HG03064 (cell line): ENCODE data around the gene AK8.

Source experiments
- ATAC-seq: cut with Tn5 transposase; IDR thresholded peaks from one replicate; pipeline ENCODE4 v1.9.1; 2021; ENCODE audit warnings: low read depth; ENCODE audit not compliant: unreplicated experiment

The AK8 gene

GRCh38 chr9:132828201-132828770 lies 49.8 kb downstream of the AK8 start:
- no peak for ATAC-seq

- ATAC-seq = no peak
These were observed 50.7 kb downstream of the AK8 start for GRCh38 chr9:132827366-132827765.

- no peak for ATAC-seq
These were observed 51.3 kb downstream of the AK8 start for GRCh38 chr9:132826621-132827365.

- ATAC-seq = no peak
These were observed 52.0 kb downstream of the AK8 start for GRCh38 chr9:132826131-132826530.

- ATAC-seq = no peak
These were observed 52.7 kb downstream of the AK8 start for GRCh38 chr9:132825430-132825829.

GRCh38 chr9:132824951-132825350 lies 53.1 kb downstream of the AK8 start:
- ATAC-seq = no peak

GRCh38 chr9:132824151-132824550 lies 53.9 kb downstream of the AK8 start:
- no peak for ATAC-seq

GRCh38 chr9:132823370-132824145 lies 54.5 kb downstream of the AK8 start:
- ATAC-seq = no peak

- ATAC-seq = no peak
These were observed 57.7 kb downstream of the AK8 start for GRCh38 chr9:132820169-132820944.

GRCh38 chr9:132818588-132818987 lies 59.5 kb downstream of the AK8 start:
- ATAC-seq = no peak

GRCh38 chr9:132814937-132815336 lies 63.1 kb downstream of the AK8 start:
- no peak for ATAC-seq

- no peak for ATAC-seq
These were observed 64.8 kb downstream of the AK8 start for GRCh38 chr9:132813115-132813771.

- ATAC-seq = no peak
These were observed 66.1 kb downstream of the AK8 start for GRCh38 chr9:132811985-132812384.

GRCh38 chr9:132810314-132810713 lies 67.8 kb downstream of the AK8 start:
- ATAC-seq = no peak

- no peak for ATAC-seq
These were observed 68.3 kb downstream of the AK8 start for GRCh38 chr9:132809677-132810271.

- ATAC-seq = no peak
These were observed 69.4 kb downstream of the AK8 start for GRCh38 chr9:132808645-132809044.

GRCh38 chr9:132806723-132807421 lies 71.2 kb downstream of the AK8 start:
- no peak for ATAC-seq

- no peak for ATAC-seq
These were observed 71.8 kb downstream of the AK8 start for GRCh38 chr9:132806306-132806705.

GRCh38 chr9:132804576-132805295 lies 73.3 kb downstream of the AK8 start:
- no peak for ATAC-seq
